H1 (cell line): ENCODE data around the gene ATP5F1E.

Experiments used
- JUND ChIP-seq: IDR thresholded peaks from 2 replicates; pipeline ENCODE4 v1.6.1; 2011; ENCODE audit warnings: mild to moderate bottlenecking, improper control_type of control experiment, low read length
- POLR2A ChIP-seq, 2 experiments: IDR thresholded peaks; 1 replicate in 1 of 2; 2 replicates in 1 of 2; pipeline ENCODE4 v1.6.1; 2011; ENCODE audit warnings: low read depth in 2 of 2, low read length in 2 of 2, mild to moderate bottlenecking in 2 of 2; ENCODE audit errors: control extremely low read depth in 1 of 2
- SIN3A ChIP-seq, 2 experiments: IDR thresholded peaks in 1 of 2; conservative IDR thresholded peaks in 1 of 2; 2 replicates each; pipeline ENCODE4 v1.6.1; 2011 to 2012; ENCODE audit warnings: low read length in 2 of 2, improper control_type of control experiment in 1 of 2, low read depth in 1 of 2, mild to moderate bottlenecking in 1 of 2
- TF ChIP-seq, protein P1 (sequence below), 3 experiments: IDR thresholded peaks; 1 replicate in 2 of 3; 2 replicates in 1 of 3; pipeline versions ENCODE4 v1.5.1 to v1.6.1; 2011; ENCODE audit warnings: low read length in 3 of 3, mild to moderate bottlenecking in 3 of 3, inconsistent platforms in 2 of 3, low read depth in 1 of 3, moderate library complexity in 1 of 3; ENCODE audit not compliant: insufficient read depth in 1 of 3; ENCODE audit errors: control extremely low read depth in 1 of 3
- TF ChIP-seq, protein P2 (sequence below): IDR thresholded peaks from 2 replicates; pipeline ENCODE4 v1.6.1; 2011; ENCODE audit warnings: low read depth, mild to moderate bottlenecking, low read length; ENCODE audit not compliant: insufficient read depth

DNA sequence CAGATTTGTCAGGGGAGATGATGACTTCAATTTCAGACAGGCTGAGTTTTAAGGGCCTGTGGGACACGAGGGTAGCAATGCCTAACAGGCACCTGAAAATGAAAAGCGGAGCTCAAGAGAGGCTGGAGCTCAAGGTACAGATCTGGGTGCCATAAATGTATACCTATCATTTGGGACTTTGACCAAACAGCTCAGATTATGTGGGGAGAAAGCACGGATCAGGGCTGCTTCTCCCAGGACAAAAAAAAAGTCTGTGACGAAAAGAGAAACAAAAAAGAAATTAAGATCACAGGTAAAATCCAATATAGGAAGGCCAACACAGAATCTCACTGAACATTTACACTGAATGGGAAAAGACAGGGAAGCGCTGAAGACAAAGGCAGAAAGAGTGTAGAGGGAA, 8.5 kb upstream of the ATP5F1E start:
- no peak for TF ChIP-seq POLR2A (IDR thresholded peaks at IDR 0.05; ENCODE audit: control extremely low read depth in 1 of 2, low read depth in 2 of 2, low read length in 2 of 2)
- TF ChIP-seq, protein P1, sequence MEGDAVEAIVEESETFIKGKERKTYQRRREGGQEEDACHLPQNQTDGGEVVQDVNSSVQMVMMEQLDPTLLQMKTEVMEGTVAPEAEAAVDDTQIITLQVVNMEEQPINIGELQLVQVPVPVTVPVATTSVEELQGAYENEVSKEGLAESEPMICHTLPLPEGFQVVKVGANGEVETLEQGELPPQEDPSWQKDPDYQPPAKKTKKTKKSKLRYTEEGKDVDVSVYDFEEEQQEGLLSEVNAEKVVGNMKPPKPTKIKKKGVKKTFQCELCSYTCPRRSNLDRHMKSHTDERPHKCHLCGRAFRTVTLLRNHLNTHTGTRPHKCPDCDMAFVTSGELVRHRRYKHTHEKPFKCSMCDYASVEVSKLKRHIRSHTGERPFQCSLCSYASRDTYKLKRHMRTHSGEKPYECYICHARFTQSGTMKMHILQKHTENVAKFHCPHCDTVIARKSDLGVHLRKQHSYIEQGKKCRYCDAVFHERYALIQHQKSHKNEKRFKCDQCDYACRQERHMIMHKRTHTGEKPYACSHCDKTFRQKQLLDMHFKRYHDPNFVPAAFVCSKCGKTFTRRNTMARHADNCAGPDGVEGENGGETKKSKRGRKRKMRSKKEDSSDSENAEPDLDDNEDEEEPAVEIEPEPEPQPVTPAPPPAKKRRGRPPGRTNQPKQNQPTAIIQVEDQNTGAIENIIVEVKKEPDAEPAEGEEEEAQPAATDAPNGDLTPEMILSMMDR (IDR thresholded peaks at IDR 0.05; ENCODE audit: control extremely low read depth in 1 of 3, insufficient read depth in 1 of 3, low read depth in 1 of 3, low read length in 3 of 3): no peak
- TF ChIP-seq, protein P2, sequence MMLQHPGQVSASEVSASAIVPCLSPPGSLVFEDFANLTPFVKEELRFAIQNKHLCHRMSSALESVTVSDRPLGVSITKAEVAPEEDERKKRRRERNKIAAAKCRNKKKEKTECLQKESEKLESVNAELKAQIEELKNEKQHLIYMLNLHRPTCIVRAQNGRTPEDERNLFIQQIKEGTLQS: no peak
- no peak for TF ChIP-seq JUND
- TF ChIP-seq SIN3A (conservative IDR thresholded peaks at IDR 0.05 in 1 of 2, IDR thresholded peaks at IDR 0.05 in 1 of 2; ENCODE audit: low read depth in 1 of 2, low read length in 2 of 2): no peak
